ENCODE measurements around the gene SUCLG2.

DNA sequence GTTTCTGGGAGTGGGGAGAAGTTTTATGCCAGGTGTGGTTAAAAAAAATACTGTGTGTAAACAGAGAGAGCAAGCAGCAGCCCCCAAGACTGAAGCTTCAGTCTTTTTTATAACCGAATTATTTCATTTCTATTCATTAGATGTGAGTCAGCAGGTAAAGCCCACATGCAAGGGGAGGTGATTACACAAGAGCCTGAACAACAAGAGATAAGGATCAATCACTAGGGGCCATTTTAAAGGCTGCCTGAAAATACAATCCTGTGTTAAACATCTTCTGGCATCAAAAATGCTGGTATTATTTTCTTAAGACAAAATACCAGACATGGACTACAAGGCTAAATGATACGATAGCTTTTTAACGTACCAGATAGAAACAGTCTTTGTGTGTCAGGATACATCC is 217.3 kb downstream of the SUCLG2 start:
- TF ChIP-seq, protein P1, sequence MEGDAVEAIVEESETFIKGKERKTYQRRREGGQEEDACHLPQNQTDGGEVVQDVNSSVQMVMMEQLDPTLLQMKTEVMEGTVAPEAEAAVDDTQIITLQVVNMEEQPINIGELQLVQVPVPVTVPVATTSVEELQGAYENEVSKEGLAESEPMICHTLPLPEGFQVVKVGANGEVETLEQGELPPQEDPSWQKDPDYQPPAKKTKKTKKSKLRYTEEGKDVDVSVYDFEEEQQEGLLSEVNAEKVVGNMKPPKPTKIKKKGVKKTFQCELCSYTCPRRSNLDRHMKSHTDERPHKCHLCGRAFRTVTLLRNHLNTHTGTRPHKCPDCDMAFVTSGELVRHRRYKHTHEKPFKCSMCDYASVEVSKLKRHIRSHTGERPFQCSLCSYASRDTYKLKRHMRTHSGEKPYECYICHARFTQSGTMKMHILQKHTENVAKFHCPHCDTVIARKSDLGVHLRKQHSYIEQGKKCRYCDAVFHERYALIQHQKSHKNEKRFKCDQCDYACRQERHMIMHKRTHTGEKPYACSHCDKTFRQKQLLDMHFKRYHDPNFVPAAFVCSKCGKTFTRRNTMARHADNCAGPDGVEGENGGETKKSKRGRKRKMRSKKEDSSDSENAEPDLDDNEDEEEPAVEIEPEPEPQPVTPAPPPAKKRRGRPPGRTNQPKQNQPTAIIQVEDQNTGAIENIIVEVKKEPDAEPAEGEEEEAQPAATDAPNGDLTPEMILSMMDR (IDR thresholded peaks at IDR 0.05), result no peak
- no peak for TF ChIP-seq EZH2 (IDR thresholded peaks at IDR 0.05)
- no peak for TF ChIP-seq EZH2phosphoT487 (IDR thresholded peaks at IDR 0.05)
